Measurements from ENCODE around the gene ABCA5.

The ABCA5 gene

DNA sequence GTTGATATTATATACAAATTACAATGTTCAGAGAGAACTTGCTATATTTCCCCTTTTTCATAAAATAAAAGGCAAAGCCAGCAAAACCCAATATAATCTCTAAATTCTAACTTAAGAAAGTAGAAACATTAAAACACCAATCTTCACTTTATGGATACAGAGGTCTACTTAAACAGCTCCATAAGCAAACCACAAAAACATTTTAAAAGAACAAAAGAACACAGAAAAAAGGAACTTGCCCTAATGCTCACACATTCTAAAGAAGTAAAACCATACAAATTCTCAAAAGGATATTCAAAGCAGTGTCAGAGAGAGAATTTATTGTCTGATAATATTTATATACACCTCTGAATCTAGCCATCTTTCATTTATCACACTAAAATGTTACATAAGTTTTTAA lies 98.9 kb downstream of the ABCA5 start:
- Histone ChIP-seq H3K36me3 (ENCODE audit: control insufficient read depth, insufficient read depth, low read length) (no peaks in the 10 kb centered on the region), H3K4me1 (no peaks in the 10 kb centered on the region), H3K27me3 (ENCODE audit: control insufficient read depth, insufficient read depth, low read length) (no peaks in the 10 kb centered on the region), H3K79me2 (no peaks in the 10 kb centered on the region), H3K9ac (no peak overlapping the region), H3K4me3 (ENCODE audit: low read depth, low read length) (no peak overlapping the region), H3K4me2 (ENCODE audit: low read length) (no peak overlapping the region), H3K9me3 (ENCODE audit: control insufficient read depth, low read length) (no peaks in the 10 kb centered on the region), H3K27ac (no peak overlapping the region), H2AFZ (no peak overlapping the region)
- TF ChIP-seq, protein P1, sequence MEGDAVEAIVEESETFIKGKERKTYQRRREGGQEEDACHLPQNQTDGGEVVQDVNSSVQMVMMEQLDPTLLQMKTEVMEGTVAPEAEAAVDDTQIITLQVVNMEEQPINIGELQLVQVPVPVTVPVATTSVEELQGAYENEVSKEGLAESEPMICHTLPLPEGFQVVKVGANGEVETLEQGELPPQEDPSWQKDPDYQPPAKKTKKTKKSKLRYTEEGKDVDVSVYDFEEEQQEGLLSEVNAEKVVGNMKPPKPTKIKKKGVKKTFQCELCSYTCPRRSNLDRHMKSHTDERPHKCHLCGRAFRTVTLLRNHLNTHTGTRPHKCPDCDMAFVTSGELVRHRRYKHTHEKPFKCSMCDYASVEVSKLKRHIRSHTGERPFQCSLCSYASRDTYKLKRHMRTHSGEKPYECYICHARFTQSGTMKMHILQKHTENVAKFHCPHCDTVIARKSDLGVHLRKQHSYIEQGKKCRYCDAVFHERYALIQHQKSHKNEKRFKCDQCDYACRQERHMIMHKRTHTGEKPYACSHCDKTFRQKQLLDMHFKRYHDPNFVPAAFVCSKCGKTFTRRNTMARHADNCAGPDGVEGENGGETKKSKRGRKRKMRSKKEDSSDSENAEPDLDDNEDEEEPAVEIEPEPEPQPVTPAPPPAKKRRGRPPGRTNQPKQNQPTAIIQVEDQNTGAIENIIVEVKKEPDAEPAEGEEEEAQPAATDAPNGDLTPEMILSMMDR (IDR thresholded peaks at IDR 0.05), result no peak

DNA sequence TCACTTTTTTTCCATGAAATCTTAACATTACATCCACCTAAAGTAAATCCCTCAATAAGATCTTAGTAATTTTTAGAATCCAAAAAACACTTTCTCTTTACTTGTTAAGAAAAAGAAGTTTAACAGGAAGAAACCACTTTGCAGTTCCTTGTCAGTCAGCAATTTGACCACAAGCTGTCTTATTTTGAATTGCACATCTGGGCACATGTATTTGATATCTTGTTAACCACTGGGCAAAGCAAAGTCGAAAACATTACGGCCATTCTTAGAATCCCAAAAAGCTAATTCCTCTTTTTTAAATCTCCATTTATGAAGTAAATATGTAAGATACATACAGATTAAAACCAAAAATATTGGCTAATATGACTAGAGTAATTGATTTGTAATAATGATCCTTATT lies 99.4 kb downstream of the ABCA5 start:
- Histone ChIP-seq H3K27me3 (ENCODE audit: control insufficient read depth, insufficient read depth, low read length) (no peaks in the 10 kb centered on the region), H3K4me2 (ENCODE audit: low read length) (no peak overlapping the region), H3K36me3 (ENCODE audit: control insufficient read depth, insufficient read depth, low read length) (no peaks in the 10 kb centered on the region), H3K9ac (no peak overlapping the region), H3K4me1 (no peaks in the 10 kb centered on the region), H2AFZ (no peak overlapping the region), H3K27ac (no peak overlapping the region), H3K79me2 (no peaks in the 10 kb centered on the region), H3K9me3 (ENCODE audit: control insufficient read depth, low read length) (no peaks in the 10 kb centered on the region), H3K4me3 (ENCODE audit: low read depth, low read length) (no peak overlapping the region)
- TF ChIP-seq, protein P1 (IDR thresholded peaks at IDR 0.05), result no peak

DNA sequence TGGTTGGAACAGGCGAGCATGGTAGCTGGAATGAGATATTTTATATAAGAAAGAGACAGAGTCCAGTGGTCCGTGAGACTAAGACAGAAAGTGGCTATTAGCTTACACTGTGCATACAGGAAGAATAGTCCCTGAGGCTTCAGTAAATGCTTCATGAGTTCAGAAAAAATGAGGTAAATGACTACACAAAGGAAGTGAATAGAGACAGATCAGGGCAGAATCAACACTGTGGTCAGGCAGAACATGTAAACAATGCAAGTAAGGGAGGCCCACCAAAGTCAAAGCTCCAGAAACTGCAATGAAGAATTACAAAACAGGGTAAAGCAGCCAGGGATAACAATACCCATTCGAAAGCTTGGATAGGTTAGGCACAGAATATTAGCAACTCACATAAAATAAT lies 103.1 kb downstream of the ABCA5 start:
- Histone ChIP-seq H3K4me1 (no peaks in the 10 kb centered on the region), H2AFZ (no peak overlapping the region), H3K36me3 (ENCODE audit: control insufficient read depth, insufficient read depth, low read length) (no peaks in the 10 kb centered on the region), H3K9me3 (ENCODE audit: control insufficient read depth, low read length) (no peaks in the 10 kb centered on the region), H3K4me3 (ENCODE audit: low read depth, low read length) (no peak overlapping the region), H3K27ac (no peak overlapping the region), H3K27me3 (ENCODE audit: control insufficient read depth, insufficient read depth, low read length) (no peaks in the 10 kb centered on the region), H3K79me2 (no peaks in the 10 kb centered on the region), H3K9ac (no peak overlapping the region), H3K4me2 (ENCODE audit: low read length) (no peak overlapping the region)
- TF ChIP-seq, protein P1 (IDR thresholded peaks at IDR 0.05), result no peak

DNA sequence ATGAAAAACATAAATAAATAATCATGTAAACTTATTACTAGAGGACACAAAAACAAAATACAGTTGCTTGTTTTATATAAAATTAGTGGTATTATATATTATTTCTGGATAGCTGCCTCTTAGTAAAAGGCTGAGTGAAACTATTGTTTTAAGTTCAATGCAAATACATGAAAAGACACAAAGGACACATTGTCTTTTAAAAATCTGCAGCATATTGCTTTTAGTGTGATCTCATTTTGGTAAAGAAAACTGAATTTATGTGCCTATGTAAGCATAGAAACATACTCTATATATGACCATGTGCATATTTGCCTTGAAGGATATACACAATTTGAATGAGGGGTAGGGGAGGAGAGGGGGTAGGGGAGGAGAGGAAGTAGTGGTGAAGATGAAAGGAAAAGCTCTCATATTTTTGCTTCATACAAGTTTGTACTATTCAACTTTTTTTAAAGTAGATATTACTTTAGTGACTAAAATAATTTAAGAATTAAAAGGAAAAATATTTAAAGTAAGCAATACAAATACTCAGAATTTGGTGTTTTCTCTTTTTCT lies 104.2 kb downstream of the ABCA5 start:
- no peak overlapping the region for H3K9ac ChIP-seq
- H3K36me3 ChIP-seq (ENCODE audit: control insufficient read depth, insufficient read depth, low read length), result no peaks in the 10 kb centered on the region
- H3K4me3 ChIP-seq (ENCODE audit: low read depth, low read length), result no peak overlapping the region
- no peak overlapping the region for H3K27ac ChIP-seq
- H3K79me2 ChIP-seq, result no peaks in the 10 kb centered on the region
- H3K27me3 ChIP-seq (ENCODE audit: control insufficient read depth, insufficient read depth, low read length), result no peaks in the 10 kb centered on the region
- no peak overlapping the region for H3K4me2 ChIP-seq (ENCODE audit: low read length)
- H2AFZ ChIP-seq, result no peak overlapping the region
- no peaks in the 10 kb centered on the region for H3K4me1 ChIP-seq
- no peaks in the 10 kb centered on the region for H3K9me3 ChIP-seq (ENCODE audit: control insufficient read depth, low read length)
- TF ChIP-seq, protein P1 (IDR thresholded peaks at IDR 0.05), result no peak

DNA sequence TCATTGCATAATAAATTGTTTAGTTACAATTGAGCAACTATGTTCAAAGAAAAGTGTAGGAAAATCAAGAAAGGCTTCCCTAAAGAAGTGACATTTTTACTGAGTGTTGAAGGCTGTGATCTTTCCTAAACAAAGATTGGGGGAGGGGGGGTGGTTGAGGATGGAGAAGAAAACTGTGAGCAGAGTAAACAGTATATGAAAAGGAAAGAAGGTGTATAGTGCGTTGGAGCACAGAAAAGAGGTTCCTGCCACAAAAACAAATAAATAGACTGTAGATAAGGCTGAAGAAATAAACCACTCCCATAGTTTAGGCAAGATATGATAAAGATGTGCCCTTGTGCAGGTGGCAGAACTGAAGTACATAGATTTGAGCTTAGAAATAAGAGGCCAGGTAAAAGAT lies 106.8 kb downstream of the ABCA5 start:
- H3K4me2 ChIP-seq (ENCODE audit: low read length), result no peak overlapping the region
- no peak overlapping the region for H3K27ac ChIP-seq
- H3K4me1 ChIP-seq, result no peaks in the 10 kb centered on the region
- TF ChIP-seq, protein P1 (IDR thresholded peaks at IDR 0.05), result no peak
- H3K79me2 ChIP-seq, result no peaks in the 10 kb centered on the region
- H3K27me3 ChIP-seq (ENCODE audit: control insufficient read depth, insufficient read depth, low read length), result no peaks in the 10 kb centered on the region
- no peak overlapping the region for H3K4me3 ChIP-seq (ENCODE audit: low read depth, low read length)
- H3K9me3 ChIP-seq (ENCODE audit: control insufficient read depth, low read length), result no peaks in the 10 kb centered on the region
- no peak overlapping the region for H3K9ac ChIP-seq
- H3K36me3 ChIP-seq (ENCODE audit: control insufficient read depth, insufficient read depth, low read length), result no peaks in the 10 kb centered on the region
- no peak overlapping the region for H2AFZ ChIP-seq
